Stimulated activated CD8-positive, alpha-beta memory T cell treated with anti-CD3 and anti-CD28 coated beads, Interleukin-12 subunit alpha, Interleukin-12 subunit beta, amount 100 ng/mL, for 4 hours (primary cell): ENCODE measurements around the gene ARPC5L.

ENCODE experiments used
- DNase-seq: peaks from one replicate; pipeline ENCODE4 v3.0.0-alpha.2; 2020; ENCODE audit warnings: low read depth

The ARPC5L gene

DNA sequence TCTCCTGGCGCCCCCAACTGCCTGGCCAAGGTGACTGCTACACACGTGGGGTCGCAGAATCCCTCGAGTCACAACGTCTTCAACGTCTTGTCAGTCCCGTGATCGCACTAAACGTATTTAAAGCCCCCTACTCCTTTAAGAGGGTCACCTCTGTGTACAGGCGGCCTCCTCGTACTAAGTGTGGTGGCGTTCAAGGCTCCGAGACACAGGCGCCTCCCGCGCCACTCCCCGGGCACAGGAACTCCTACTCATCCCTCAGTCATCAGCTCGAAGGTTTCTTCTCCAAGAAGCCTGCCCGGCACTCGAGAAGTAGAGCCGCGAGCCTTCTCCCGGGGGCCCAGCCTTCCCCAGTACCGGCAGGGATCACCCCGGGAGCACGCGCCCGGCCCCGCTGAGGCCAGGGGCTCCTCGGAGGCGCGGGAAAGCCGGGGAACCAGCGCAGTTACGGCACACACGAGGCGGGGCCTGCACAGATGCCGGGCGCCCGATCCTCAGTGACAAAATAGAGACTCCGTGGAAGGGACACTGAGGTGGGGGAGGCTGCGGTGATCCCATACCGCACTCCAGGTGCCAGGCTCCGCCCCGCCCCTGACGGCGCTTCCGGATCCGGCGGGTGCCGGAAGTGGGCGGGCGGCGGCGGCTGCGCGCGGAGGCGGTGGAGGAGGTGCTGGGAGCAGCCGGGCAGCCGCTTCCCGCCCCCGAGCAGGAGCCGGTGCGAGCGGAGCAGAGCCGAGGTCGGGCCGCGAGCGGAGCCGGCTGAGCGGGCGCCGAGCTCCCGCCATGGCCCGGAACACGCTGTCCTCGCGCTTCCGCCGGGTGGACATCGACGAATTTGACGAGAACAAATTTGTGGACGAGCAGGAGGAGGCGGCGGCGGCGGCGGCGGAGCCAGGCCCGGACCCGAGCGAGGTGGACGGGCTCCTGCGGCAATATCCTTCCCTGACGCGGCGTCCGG, 6.9 kb downstream of the ARPC5L start:
- DNase-seq: peak; percentile 94

DNA sequence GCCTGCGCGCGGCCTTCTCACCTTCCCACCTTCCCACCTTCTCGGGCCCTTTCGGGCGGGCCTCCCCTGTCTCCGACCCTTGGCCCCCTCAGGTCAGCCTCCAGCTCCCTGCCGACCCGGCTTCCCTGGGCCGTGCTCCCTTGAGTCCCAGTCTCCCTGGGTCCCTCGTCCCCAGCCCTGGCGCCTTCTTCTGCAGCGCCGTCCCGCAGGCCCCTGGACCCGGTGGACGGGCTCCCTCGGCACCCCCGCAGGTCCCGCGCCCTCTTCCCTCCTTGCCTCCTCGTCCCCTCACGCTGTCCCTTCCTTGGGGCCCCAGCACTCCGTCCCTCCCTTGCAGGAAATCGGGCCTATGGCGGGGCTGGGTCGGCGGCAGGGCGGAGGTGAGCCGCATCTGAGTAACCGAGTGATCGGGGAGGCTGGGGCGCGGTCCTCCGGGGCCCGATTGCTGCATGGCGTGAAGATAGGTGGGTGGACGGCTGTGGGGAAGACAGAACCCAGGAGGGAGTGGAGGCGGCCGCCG, 7.6 kb downstream of the ARPC5L start:
- DNase-seq: no peak

DNA sequence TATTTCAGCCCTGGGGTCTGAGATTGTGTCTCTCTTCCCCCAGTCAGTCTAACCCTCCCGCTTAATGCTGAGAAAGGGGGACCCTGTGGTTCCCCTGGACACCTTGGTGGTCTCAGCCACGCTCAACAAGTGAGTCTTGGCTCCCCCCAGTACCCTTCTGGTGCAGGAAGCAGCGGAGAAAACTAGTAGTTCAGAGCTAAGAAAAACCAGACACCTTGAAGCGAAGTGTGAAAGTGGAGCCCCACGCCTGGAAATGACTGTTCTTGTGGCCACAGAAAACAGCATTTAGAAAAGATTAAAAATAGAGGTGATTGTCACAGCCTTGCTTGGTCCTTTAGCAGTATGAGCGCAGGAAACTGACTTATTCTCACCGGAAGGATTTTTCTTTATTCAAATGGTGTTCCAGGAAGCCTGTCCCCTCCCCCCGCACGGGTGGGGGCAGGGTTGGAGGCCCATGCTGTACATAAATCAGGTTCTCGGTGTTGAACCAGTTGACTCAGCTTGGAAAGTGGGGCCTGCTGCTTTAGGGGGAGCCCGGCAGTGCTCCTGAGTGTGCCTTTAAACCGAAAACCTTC, 8.1 kb downstream of the ARPC5L start:
- DNase-seq: peak; percentile 79

DNA sequence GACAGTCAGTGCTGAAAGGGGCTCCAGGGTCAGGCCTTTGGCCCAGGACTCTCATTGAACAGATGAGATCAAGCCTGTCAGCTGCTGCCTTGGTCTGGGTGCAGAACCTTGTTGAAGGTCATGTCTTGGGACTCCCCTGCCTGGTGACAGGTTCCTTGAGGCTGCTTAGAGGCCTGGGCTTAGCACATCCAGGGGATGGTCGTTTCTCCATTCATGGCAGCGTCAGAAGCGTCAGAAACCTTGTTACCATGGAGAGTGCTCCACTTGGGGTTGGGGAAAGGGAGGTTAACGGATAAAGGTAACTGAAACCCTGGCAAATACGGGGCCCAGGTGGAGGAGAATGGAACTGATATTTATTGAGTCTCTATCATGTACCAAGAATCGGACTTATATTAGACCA, 8.8 kb downstream of the ARPC5L start:
- no peak for DNase-seq

DNA sequence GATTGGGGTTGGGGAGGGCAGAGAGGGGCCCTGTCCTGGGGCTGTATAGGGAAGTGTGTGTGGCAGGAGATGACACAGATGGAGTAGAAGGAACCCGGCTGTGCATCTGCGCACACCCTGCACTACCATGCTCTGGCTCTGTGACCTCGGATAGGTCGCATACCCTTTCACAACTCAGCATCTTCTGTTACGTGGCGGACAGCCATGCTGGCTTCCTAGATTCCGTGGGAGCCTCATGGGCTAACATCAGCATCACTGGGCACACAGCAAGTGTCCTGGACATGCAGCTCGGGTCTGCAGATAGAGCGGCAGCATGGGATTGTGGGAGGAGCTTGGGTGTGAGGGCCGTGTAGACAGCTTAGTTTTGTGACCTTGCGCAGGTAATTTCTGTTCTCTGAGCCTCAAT, 9.2 kb downstream of the ARPC5L start:
- no peak for DNase-seq

DNA sequence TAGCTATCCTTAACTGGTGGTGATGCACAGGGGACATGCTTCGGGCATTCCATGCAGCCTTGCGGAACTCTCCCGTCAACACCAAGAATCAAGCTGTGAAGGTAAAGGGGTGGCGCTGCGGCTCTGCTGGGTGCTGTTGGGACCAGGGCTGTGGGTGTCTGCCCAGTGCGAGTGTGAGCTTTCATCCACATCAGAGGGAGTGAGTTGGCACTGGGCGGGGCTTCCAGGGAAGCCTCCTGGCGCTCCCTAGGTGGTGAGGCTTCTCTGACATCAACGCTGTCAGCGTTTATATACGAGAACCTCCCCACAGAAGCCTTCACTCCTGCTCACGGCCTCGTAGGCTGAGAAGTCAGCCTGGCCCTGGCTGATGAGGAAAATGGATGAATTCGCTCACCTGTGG, 11.7 kb downstream of the ARPC5L start:
- no peak for DNase-seq

DNA sequence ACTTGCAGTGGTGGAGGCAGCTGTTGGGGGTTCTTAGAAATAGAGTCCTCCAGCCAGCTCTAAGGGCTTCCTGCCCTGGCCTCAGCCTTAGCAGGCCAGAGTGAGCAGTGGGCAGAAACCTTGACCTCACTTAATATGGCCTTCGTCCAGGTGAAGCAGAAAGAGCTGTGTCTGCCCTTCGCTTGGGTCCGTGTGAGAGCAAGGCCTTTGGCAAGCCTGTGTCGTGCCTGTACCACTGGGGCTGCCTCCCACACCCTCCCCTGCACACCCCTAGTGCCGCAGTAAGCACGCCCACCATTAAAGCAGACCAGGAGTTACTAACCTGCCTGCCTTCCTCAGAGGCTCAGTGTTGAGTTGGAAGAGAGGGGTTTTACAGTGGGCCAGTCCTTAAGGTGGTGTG, 13.6 kb downstream of the ARPC5L start:
- DNase-seq: no peak

DNA sequence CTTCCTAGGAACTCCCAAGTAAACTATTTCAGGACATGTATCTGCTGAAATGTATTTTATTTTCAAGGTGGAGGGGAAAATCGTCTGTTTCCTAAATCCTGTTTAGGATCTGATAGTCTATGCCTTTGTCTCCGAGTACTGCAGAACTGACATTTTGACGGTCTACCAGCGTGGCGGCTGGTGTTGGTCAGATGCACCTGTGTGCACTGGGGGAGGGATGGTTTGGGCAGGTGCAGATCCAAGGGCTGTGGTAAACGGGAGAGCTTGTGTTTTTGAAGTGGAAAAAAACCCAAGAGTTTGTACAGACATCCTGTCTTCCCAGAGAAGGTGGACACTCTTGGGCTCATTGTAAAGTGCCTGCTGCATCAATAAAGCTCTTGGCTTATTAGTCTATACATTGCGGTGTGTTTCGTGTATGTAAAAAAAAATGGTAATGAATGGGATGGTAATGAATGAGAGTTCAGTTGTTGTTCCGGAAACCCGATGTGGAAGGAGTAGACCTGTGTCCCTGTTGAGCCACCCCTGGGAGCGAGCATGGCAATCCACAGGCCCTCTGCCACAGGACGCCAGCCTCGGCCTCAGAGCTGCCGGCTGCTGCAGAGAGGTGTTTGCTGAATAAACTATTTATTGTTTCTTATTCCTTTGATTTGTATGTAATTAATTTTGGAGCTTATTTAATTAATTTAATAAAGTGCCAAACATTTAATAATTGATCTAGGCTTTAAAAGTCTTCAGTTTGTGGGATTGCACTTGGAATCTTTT, 15.3 kb downstream of the ARPC5L start:
- DNase-seq: no peak

DNA sequence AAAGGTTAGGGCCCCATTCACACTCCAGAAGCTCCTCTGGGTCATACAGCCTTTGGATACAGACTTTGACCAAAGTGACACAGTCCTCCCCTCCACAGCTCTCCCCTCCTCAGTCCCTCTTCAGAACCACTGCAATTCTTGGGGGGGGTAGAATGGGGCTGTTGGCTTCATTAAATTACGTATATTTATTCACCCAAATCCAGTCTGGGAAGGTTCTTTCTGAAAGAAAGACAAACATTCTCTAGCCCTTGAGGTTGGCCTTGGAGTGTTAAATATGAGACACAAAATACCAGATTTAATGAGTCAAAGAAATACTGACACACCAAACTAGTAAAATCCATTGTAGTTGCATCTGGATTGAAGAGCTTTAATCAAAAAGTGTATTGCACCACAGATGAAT, 16.1 kb downstream of the ARPC5L start:
- DNase-seq: no peak

DNA sequence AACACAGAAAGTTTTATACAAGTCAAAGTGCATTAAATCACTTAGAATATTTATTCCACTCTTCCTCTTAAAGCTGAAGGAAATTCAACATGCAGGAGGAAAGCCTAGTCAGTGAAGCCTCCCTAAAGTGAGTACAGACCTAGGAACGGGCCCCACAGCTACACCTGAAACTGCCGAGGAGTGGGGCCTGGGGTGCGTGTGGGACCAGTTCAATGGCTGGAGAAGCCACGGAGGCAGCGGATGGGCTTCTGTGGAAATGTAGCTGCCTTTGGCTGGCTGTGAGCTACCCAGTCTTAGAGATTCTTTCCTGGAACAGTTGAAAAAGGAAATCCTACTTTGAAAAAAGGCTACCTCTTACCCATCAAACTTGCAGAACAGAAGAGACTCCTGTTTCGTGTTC, 16.6 kb downstream of the ARPC5L start:
- DNase-seq: no peak

DNA sequence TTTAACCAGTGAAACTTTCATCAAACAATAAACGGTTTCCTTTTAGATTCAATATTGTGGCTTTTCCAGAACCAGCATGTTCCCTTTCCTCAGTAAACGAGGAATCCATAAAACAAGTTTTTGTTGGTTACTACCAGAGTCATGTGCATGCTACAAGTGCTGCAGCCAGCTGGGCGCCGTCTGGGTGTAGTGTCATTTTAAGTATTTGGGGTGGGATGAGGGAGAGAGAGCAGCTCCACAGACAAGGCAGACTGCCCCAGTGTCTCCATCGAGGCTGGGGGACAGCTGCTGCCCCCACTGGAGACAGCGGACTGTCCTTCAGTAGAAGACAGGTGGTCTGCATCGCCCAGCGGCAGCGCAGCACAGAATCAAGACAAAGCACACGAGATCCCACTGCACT, 17.3 kb downstream of the ARPC5L start:
- DNase-seq: no peak

DNA sequence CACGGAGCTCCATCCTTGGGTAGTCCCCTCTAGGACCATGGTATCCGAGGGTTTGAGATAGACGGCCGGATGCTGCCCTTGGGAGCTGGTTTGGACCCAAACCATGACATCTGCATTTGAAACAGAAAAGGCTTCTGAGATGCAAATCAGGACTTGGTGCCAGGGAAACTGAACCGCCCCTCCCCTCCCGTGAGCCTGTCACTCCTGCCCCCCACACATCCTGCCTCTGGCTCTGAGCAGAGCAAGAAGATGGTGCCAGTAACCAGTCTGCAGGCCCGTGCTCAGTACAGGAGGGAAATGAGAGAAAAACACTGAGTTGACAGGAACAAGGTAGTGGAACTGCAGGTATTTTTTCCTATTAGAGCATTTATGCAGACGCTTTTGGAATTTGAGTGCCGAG, 18.6 kb downstream of the ARPC5L start:
- no peak for DNase-seq

DNA sequence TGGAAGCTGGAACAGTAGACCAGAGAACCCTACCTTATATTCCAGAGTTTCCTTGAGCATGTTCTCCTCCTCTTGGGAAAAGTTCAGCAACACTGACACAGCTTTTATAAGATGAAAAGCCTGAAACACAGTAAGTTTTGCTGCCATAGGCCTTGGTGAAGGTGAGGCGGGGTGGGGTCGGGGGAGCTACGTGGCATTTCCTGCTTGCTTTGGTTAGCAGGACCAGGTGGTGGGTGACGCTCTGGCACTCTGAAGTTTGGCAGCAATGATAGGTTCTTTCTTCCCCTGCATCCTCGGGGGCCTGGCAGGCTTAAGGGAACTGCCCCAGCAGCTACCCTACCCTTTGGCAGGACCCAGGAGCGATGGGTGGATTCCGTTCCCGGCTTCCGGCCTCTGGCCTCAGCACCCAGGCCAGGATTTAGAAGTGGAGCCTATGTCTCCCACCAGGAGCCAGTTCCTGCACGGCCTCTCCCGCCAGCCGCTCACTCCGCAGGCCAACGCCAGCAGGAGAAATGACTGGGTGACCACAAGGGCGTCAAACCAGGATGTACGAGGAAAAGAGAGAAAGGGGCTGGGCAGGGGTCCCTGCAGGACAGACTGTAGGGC, 19.3 kb downstream of the ARPC5L start:
- DNase-seq: no peak

DNA sequence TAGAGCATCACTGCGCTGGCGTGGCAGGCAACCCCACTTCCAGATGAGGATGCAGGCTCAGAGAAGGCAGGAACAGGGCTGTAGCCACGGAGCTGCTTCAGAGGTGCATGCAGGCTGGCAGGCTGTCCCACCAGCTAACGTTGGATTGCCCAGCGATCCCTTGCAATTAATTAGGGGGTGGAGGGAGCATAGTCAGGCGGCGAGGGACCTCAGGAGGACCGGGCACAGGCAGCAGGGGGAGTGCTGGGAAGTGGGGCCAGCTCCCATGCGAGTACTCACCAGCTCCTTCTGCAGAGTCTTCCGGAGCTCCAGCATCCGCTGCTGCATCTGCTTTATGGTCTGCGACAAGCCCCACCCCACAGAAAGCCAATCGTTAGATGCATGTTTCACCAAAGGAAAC, 20.3 kb downstream of the ARPC5L start:
- no peak for DNase-seq

DNA sequence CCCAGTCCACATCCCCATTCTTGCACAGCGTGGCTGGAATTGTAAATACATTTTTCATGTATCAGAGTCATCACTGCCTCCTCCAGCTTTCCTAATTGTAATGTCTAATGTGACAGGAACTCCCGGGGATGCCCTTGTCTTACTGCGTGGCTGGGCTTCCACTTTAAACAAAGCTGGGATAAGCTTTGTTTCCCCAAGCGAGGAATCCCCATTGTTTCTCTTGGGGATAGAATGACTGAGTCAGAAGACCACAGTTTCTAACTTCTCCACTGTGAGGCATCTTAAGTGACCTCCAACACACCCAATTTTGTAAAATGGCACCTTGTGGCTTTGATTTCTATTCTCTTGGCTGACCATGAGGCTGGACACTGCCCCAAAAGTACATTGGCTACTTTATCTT, 22.4 kb downstream of the ARPC5L start:
- DNase-seq: no peak

DNA sequence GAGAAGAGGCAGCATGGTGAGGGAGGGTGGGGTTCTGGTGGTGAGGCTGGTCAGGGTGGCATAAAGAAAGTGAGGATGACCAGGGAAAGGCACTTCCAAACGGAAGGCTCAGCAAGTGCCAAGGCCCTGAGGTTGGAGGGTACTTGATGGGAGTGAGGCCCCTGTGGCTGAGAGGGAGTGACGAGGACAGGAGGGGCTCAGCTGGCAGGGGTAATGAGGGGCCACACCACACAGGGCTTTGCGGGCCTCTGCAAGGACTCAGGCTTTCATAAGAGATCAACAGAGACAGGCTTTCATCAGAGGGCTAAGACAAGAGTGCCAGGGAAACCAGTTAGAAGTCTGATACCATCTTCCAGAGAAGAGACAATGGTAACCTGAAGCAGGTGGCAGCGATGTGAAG, 23.6 kb downstream of the ARPC5L start:
- DNase-seq: no peak

DNA sequence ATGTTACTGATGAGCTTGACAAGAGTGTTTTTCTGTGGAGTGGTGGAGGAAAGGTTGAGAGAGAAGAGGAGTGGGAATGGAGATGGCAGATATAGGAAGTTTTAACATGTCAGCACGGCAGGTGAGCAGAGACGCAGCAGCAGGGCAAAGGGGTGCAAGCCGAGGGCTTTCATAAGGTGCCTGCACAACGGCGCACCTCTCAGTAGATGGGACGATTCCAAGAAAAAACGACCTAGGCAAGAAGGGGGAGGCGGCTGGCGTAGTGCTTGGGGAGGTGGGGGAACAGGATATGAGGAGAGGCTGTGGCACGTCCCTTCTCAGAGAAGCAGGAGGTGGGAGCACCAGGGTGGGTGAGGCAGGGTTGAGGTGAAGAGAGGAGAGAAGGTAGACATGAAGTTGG, 24.5 kb downstream of the ARPC5L start:
- DNase-seq: no peak

DNA sequence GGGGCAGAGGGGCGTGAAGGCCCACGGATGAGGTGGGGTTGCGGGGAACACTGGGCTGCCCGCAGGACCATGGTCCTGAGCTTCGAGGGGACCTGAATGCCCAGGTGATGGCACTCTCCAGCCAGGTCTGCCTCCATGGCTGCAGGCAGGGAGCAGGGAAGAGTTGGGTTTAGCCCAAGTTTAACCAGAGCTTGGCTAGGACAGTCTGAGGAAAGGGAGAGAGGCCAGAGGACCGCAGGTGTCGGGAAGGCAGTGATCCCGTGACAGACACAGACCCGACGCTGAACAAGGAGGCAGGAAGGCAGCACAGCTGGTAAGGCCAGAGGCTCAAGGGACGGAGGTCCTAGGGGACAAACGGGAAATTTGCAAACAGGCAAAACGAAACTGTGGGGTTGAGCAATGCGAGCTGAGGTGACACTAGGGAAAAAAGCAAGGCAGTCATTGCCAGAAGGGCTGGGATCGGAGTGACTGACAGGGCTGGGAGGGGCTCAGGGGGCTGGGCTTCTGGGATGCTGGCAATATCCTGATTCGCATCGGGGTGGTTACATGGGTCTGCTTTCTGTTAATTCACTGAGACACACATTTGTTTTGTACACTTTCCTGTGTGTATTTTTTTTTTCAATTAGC, 25.0 kb downstream of the ARPC5L start:
- no peak for DNase-seq

DNA sequence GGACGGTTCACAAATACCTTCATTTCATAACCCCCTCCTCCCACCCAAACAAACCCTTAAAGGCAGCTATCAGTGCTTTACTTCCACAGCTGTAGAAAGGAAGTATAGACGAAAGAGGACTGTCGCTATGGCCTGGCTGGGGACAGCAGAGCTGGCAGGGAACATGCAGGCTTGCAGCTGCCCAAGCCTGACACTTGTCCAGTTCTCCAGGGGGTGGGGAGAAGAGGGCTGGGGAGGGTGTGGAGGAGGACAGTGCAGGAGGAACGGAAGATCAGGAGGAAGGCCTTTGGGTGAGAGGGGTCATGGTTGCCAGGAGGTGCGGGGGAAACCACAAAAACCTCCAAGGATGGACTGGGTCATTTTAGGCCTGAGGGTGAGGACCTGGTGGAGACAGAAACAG, 25.9 kb downstream of the ARPC5L start:
- DNase-seq: no peak

DNA sequence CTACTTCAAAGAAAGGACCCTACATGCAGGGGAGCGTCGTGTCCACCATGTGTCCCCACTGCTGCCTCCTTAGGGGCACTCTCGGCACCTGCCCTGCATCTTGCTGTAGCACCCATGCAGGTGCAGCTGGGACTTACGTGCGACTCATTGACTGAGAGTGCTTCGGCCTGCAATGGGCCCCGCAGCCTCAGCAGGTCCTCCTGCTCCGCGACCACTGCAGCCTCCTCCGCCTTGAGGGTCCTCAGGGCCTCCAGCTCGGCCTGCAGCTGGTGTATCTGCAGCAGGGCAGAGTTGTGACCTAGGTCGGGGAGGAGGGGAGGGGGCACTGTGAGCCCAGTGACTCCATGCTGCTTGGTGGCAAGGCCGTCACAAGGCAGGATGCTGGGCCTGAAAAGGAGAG, 27.1 kb downstream of the ARPC5L start:
- no peak for DNase-seq

DNA sequence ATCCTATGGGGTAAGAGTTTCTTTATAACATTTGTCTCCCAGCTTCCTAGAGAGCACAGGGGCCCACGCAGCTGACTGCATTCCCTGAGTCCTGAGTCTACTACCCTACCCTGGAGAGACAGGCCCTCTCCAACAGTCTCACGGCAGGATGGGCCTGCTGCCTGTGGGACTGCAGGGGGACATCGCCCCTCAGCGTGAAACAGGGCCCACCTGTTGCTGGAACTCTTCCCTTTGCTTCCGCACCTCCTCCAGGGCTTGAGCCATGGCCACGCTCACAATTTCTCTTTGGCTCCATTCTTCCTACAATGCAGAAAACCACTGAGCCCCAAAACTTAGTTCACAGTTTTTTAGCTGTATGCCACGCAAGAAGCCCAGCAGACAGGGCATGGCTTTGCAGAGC, 28.2 kb downstream of the ARPC5L start:
- no peak for DNase-seq
